Stimulated activated CD4-positive, alpha-beta T cell treated with anti-CD3 and anti-CD28 coated beads, TNF-alpha, amount 100 ng/mL, for 24 hours (primary cell): ENCODE measurements around the gene STUM.
"Not testable (repeated sequence)": the region's sequence is repeated elsewhere in the genome, so short reads cannot be mapped to it uniquely, and the experiment has no call there.

Experiments
- DNase-seq, 3 experiments: peaks; one replicate each; pipeline ENCODE4 v3.0.0-alpha.2; 2020; ENCODE audit warnings: low read depth in 3 of 3

STUM gene

GRCh38 chr1:226581650-226582330 is 33.2 kb downstream of the STUM start:
- no peak for DNase-seq

- DNase-seq = no peak
These were observed 34.4 kb downstream of the STUM start for GRCh38 chr1:226582966-226583365.

GRCh38 chr1:226584164-226584563 is 35.6 kb downstream of the STUM start:
- no peak for DNase-seq

GRCh38 chr1:226586116-226586515 is 37.6 kb downstream of the STUM start:
- DNase-seq = no peak

GRCh38 chr1:226586650-226587422 is 38.3 kb downstream of the STUM start:
- no peak for DNase-seq

GRCh38 chr1:226588484-226588883 is 39.9 kb downstream of the STUM start:
- no peak for DNase-seq

- DNase-seq = no peak
These were observed 40.6 kb downstream of the STUM start for GRCh38 chr1:226589008-226589733.

- DNase-seq = no peak
These were observed 42.0 kb downstream of the STUM start for GRCh38 chr1:226590614-226591013.

- no peak for DNase-seq
These were observed 45.0 kb downstream of the STUM start for GRCh38 chr1:226593541-226593940.

- DNase-seq = no peak
These were observed 48.1 kb downstream of the STUM start for GRCh38 chr1:226596531-226597165.

- no peak for DNase-seq
These were observed 49.3 kb downstream of the STUM start for GRCh38 chr1:226597616-226598454.

GRCh38 chr1:226598455-226598849 is 49.9 kb downstream of the STUM start:
- no peak for DNase-seq

- not testable (repeated sequence) for DNase-seq
These were observed 50.4 kb downstream of the STUM start for GRCh38 chr1:226598955-226599354.

- no peak for DNase-seq
These were observed 51.2 kb downstream of the STUM start for GRCh38 chr1:226599636-226600238.

GRCh38 chr1:226600254-226600653 is 51.7 kb downstream of the STUM start:
- no peak for DNase-seq

GRCh38 chr1:226601456-226601855 is 52.9 kb downstream of the STUM start:
- no peak for DNase-seq

GRCh38 chr1:226602186-226603021 is 53.8 kb downstream of the STUM start:
- DNase-seq = no peak

- no peak for DNase-seq
These were observed 54.7 kb downstream of the STUM start for GRCh38 chr1:226603022-226603857.
